HG02623 (cell line): ENCODE data around the gene DAZAP2.
"Not testable (repeated sequence)": the region's sequence is repeated elsewhere in the genome, so short reads cannot be mapped to it uniquely, and the experiment has no call there.

Source experiments
- ATAC-seq: cut with Tn5 transposase; IDR thresholded peaks from one replicate; pipeline ENCODE4 v1.9.1; 2021; ENCODE audit warnings: moderate library complexity; ENCODE audit not compliant: unreplicated experiment

Gene DAZAP2

DNA sequence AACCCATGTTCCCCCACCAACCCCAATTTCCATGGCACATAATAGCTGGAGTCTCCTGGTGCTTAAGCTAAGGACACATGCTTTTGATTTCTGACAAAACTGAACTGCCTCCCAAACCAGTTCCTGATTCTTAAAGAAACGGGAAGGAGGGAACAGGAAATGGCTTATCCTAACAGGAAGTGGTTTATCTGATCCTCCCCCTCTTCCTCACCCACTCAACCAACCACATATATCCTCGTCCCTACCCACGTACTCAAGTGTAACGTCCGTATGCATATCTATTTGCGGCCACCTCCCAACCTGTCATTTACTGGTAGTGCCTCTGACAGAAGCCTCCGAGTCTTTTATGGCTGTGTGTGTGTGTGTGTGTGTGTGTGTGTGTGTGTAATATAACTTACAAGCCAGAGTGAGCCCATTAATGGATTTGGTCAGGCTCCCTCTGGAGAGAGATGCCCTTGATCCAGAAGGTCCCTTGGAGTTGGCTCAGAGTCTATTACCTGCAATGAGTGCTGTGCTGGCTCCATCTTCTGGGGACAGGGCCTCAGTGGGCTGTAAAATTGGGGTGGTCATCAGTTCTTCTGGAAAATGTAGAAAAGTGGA lies 7.7 kb downstream of the DAZAP2 start:
- ATAC-seq, result no peak

DNA sequence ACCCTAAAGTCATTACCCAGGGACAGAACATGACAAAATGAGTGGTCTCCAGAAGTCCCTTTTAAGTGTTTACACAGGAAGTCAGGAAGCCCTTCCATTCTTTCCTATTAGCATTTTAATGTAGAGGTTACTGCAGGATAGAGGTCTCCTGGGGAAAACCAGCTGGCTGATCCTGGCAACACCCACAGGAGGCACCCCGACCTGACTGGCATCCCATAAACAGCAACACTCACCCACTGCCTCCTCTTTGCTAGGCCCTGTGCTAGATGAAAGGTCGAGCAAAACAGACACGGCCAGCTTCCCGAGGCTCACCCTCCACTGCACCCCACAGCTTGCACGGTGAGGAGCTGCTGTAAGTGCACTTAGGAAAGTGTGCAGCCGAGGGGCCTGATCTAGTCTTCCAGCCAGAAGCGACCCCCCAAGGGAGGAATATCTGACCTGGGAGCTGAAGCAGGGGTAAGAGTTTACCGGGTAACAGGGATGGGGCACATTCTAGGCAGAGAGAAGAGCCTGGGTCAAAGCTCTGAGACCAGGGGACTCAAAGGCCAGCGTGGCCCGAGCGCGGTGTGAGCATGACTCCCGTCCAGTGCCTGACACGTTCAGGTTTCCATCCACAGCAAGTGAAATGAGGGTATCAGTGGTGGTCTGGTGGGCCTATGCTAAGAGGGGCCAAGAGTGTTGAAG lies 9.0 kb downstream of the DAZAP2 start:
- ATAC-seq, result no peak

DNA sequence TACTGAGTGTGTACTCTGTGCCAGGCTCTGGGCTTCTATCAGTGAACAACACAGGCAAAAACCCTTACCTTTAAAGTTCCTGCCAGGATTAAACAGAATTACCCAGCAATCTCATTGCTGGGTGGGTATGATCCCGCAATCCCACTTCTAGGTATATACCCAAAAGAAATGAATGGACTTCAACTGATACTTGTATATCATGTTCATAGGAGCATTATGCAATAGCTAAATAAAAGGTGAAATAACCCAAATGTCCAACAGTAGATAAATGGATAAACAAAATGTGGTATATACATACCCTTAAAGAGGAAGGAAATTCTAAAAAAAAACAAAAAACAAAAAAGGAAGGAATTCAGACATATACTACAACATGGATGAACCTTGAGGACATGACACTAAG lies 14.7 kb downstream of the DAZAP2 start:
- ATAC-seq, result no peak

- no peak for ATAC-seq
These were observed 15.9 kb downstream of the DAZAP2 start for GRCh38 chr12:51254536-51254935.

DNA sequence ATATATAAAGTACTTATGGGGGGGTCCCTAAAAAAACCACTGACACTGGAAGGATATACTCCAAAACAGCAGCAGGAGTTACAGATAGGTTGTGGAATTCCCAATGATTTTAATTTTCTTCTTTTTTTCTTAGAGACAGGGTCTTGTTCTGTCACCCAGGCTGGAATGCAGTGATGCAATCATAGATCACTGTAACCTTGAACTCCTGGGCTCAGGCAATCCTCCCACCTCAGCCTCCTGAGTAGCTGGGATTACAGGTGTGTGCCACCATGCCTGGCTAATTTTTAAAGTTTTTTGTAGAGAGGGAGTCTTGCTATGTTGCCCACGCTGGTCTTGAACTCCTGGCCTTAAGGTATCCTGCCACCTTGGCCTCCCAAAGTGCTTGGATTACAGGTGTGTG lies 21.0 kb downstream of the DAZAP2 start:
- ATAC-seq, result not testable (repeated sequence)

DNA sequence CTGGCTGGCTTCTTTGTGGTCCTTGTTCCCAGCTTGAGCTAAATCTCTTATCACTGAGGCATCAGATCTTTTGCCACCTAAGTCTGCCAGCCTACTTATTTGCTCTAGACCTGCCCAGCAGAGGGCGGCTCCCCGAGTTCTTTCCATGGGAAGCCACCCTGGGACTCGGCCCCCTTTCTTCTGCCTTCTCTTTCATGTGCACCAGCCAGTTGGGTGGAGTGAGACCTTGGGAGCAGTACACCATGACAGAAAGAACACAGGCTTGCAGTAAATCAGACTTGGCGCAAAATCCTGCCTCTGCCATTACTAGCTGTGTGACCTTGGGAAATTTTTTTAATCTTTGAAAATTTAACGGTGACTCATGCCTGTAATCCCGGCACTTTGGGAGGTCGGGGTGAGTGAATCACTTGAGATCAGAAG lies 24.1 kb downstream of the DAZAP2 start:
- no peak for ATAC-seq

- no peak for ATAC-seq
These were observed 24.7 kb downstream of the DAZAP2 start for GRCh38 chr12:51263341-51263740.

DNA sequence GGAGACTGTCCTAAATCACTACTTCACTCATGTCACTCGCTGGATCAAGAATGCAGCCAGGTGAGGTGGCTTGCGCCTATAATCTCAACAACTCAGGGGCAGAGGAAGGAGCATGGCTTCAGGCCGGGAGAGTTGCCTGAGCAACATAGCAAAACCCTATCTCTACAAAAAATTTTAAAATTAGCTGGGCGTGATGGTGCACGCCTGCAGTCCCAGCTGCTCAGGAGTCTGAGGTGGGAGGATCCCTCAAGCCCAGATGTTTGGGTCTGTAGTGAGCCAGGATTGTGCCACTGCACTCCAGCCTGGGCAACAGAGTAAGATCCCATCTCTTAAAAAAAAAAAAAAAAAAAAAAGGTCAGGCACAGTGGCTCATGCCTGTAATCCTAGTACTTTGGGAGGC lies 25.7 kb downstream of the DAZAP2 start:
- ATAC-seq, result no peak

DNA sequence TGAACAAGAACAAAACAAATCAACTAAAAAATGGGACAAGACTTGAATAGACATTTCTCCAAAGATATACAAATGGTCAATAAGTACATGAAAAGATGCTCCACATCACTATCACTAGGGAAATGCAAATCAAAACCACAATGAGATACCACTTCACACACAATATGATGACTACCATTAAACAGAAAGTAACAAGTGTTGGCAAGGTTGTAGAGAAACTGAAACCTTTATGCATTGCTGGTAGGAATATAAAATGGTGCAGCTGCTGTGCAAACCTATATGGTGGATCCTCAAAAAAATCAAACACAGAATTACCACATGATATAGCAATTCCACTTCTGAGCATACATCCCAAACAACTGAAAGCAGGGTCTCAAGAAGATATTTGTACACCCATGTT lies 26.4 kb downstream of the DAZAP2 start:
- ATAC-seq, result no peak

DNA sequence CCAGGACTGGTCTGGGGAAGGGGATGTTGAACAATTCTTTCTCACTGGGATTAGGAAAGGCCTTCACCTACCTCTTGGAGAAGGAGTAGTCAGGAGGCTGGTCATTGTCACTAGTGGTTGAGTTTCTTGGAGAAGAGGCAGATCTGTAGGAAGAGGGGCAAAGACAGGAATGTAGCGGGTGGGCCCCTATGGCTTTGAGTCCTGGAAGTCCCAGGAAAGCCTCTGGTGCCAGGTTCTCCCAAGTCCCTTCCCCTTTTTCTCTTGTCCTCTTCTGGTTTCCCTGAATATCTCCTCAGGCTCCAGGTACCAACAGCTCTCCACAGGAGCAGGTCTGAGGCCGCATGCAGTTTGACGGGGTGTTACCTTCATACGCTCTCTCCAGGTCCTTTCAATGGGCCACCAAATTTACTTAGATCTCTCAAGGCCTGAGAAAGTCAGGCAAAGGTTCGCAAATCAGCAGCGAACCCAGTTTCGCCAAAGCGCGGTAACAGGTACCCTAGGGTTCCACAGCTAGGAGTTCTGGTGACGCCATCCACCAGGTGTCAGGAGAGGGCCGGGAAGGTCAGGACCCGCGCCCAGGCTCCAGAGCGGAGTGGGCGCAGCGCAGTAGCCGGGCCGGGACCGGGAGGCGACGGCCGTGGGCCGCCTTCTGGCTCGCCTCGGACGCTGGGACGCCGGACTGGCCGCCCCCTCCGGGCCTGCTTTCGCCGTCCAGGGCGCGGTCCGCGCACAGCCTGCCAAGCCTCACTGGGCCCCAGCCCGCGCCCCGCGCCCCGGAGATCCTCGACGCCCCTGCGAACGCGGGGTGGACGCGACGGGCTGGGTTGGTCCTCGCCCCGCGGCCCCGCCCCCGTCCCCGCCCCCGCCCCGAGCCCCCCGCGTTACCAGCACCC lies 30.8 kb downstream of the DAZAP2 start:
- ATAC-seq, result peak; percentile 45

DNA sequence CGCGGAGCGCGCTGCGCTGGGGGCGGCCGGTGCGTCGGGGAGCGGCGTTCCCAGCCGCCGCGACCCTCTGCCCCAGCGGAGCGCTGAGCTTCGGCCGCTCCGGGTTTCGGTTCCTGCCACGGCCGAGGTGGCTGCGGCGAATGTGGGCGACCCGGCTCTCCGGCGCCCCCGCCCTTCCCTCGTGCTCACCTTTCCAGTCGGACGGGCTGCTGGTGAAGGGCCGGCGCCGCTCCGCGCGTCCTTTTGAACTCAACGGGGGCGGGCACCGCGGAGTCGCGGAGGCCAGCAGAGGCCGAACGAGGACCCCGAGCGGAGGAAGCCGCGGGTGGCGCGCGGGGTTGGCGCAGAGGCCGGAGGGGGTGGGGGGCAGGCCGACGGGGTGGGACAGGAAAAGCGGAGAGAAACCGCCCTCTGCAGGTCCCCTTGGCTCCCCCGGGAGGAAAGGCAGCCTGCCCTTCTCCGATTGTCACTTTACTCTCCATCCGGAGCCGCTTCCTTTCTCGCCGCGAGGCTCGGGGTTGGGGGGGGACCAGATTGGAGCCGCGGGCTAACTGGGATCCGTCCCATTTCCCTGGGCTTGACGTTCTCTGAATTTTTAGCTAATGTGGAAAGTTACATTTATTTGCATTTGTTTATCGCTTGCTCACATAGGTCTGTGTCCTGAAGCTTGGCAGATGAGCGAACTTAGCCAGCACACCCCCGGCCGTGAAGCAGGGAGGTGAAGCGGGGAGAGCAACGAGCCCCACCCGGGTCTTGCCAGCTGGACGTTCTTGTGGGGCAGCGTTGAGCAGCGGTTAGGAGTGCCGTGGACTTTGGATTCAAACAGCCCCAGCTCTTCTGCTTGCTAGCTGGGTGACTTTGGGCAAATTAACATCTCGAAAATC lies 31.7 kb downstream of the DAZAP2 start, which contains the start of gene SMAGP:
Gene SMAGP (minus strand): TSS at position 349 of the 884 bp plus-strand sequence. CDS start 1,137 bp downstream, outside the sequence.
- ATAC-seq, result peak; percentile 65

DNA sequence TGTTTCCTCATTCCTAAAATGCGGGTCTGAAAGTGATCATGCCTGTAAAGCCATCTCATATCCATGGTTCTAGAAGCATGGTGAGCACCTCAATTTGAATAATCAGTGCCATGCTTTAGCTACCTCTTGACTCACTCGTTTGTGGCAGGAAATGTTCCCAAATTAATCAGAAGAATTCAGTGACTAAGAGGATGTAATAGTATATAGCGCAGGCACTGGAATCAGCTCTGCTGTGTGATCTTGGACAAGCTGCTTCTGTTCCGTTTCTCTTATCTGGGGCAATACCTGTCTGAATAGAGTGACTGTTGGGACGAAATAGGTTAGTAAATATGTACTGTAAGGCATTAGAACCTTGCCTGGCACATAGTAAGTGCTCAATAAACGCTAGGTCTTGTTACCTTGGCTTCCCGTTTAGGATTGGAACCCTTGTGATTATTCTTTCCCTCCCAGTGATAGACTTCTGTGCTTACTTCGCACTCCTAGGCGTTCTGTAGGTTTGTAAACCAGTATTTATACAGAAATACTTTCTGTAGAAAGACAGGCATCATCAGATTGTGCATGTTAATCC lies 32.4 kb downstream of the DAZAP2 start:
- ATAC-seq, result no peak

- ATAC-seq, result not testable (repeated sequence)
These were observed 34.2 kb downstream of the DAZAP2 start for GRCh38 chr12:51272810-51273209.

- ATAC-seq, result no peak
These were observed 36.5 kb downstream of the DAZAP2 start for GRCh38 chr12:51275088-51275487.

- no peak for ATAC-seq
These were observed 42.7 kb downstream of the DAZAP2 start for GRCh38 chr12:51281202-51281924.

DNA sequence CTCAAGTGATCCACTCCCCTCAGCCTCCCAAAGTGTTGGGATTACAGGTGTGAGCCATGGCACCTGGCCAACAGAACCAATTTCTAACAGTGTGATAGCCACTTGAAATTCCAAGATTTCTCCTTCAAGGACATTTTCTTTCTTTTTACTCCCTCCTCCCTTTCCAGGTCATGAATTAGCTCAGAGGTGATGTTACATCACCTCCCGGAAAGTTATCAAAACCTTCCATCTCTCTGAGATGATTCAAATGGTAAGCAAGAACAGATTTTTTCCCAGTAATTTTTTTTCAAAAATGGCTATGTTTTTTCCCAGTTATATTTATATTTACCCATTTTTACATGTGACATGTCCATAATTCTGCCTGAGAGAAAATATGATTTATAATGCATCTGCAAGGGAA lies 47.2 kb downstream of the DAZAP2 start:
- ATAC-seq, result no peak

DNA sequence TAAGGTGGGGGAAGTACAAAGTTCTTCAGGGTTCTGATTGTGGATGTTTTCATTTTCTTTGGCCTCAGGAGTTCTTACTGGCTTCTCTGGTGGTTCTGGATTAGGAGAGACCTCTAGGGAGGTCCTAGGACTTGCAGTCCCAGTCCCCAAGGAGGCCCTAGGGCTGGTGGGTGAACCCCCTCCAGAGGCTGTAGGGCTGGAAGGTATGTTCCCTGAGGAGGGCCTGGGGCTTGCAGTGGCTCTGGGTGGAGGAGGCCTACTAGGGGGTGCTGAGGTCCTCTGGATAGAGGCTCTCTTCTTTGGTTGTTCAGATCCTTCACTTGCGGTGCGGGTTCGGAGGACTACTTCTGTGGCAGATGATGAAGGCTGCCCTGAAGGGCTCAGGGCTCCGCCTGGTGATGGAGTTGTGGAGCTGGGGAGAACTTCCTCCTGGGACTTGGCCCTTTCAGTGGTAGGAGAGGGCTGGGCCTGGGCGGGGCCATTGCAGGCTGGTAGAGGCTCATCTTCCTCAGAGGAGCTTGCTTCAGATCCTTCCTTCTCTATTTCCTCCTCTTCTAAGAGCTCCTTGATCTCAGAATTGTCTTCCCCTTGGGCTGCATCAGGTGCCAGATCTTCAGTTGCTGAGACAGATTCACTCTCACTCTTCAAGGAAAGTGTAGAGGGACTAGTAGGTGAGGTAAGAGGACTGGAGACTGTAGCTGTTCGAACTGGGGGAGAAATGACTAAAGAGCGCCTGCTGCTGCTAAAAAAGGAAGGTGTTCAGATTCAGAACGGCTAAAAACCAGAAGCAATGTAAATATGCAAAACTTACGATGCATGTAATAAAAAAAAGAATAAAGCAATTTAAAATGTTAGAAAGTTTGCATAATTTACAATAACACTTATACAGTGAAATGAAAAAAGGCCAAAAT lies 53.2 kb downstream of the DAZAP2 start:
- ATAC-seq, result not testable (repeated sequence)
